Measurements from ENCODE around the gene ORM2. TPM values are rescaled to one million over a fixed set of nuclear protein-coding genes. Genes with fewer than 3 reads are reported as not detected.

Gene ORM2
- total RNA-seq, 1 donor from 2014 or later, result not detected

- Histone ChIP-seq H2AFZ (replicated peaks) (no peak overlapping the region), H3K36me3 (no peaks in the 10 kb centered on the region), H3K4me3 (no peak overlapping the region), H3K27me3 (no peaks in the 10 kb centered on the region), H3F3A (ENCODE audit: low read depth) (no peaks in the 10 kb centered on the region), H3K27ac (no peak overlapping the region), H3K9ac (no peak overlapping the region), H4K20me1 (ENCODE audit: low read depth) (no peaks in the 10 kb centered on the region), H3K4me1 (no peaks in the 10 kb centered on the region), H3K4me2 (no peak overlapping the region), H3K79me2 (ENCODE audit: low read depth) (no peaks in the 10 kb centered on the region), H3K9me3 (ENCODE audit: low read depth) (no peaks in the 10 kb centered on the region)
- H3K27ac Mint-ChIP-seq, result peak overlapping the region; percentile 63
- no peaks in the 10 kb centered on the region for H3K9me3 Mint-ChIP-seq
- H3K36me3 Mint-ChIP-seq, result peaks cover 28% of the 10 kb centered on the region
- DNase-seq (ENCODE audit: low spot score), result no peak
- TF ChIP-seq EZH2phosphoT487 (IDR thresholded peaks at IDR 0.05) (no peak), CTCF (IDR thresholded peaks at IDR 0.05) (no peak), EZH2 (IDR thresholded peaks at IDR 0.05) (no peak)
- H3K4me3 Mint-ChIP-seq, result no peak overlapping the region
- H3K4me1 Mint-ChIP-seq, result no peaks in the 10 kb centered on the region
- H3K27me3 Mint-ChIP-seq (ENCODE audit: insufficient read depth, low read depth), result peaks cover 8% of the 10 kb centered on the region
These were observed 27.1 kb downstream of the ORM2 start for GRCh38 chr9:114356792-114357191.

DNA sequence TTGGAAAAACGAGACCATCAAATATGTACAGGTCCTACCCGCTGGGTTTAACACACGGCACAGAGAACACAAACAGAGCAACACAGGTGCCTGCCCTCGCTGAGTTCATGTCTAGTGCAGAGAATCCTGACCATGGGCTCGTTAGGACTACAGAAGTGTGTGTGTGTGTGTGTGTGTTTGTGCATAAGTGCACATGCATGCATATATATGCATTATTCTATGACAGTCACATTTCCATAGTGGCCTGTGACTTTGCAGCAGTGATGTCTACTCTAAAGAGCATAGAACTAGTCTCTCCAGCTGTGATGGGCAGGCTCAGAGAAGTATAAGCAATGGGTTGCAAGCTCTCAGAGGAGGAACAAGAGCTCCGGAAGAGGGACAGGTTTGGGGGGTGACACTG lies 27.7 kb downstream of the ORM2 start:
- no peak for TF ChIP-seq CTCF (IDR thresholded peaks at IDR 0.05)
- TF ChIP-seq EZH2phosphoT487 (IDR thresholded peaks at IDR 0.05), result no peak
- no peak for TF ChIP-seq EZH2 (IDR thresholded peaks at IDR 0.05)
- no peak for DNase-seq (ENCODE audit: low spot score)
- Mint-ChIP-seq H3K9me3 (no peaks in the 10 kb centered on the region), H3K27me3 (ENCODE audit: insufficient read depth, low read depth) (peaks cover 10% of the 10 kb centered on the region), H3K4me1 (no peaks in the 10 kb centered on the region), H3K27ac (peak overlapping the region; percentile 62), H3K36me3 (peaks cover 25% of the 10 kb centered on the region), H3K4me3 (no peak overlapping the region)
- Histone ChIP-seq H3K4me3 (no peak overlapping the region), H3F3A (ENCODE audit: low read depth) (no peaks in the 10 kb centered on the region), H3K79me2 (ENCODE audit: low read depth) (no peaks in the 10 kb centered on the region), H2AFZ (replicated peaks) (no peak overlapping the region), H3K4me1 (no peaks in the 10 kb centered on the region), H3K9ac (no peak overlapping the region), H3K9me3 (ENCODE audit: low read depth) (no peaks in the 10 kb centered on the region), H4K20me1 (ENCODE audit: low read depth) (no peaks in the 10 kb centered on the region), H3K27me3 (no peaks in the 10 kb centered on the region), H3K36me3 (no peaks in the 10 kb centered on the region), H3K4me2 (no peak overlapping the region), H3K27ac (no peak overlapping the region)

GRCh38 chr9:114357911-114358328 lies 28.3 kb downstream of the ORM2 start:
- no peak for TF ChIP-seq CTCF (IDR thresholded peaks at IDR 0.05)
- peaks cover 11% of the 10 kb centered on the region for H3K27me3 Mint-ChIP-seq (ENCODE audit: insufficient read depth, low read depth)

More at GRCh38 chr9:114357911-114358328, 28.3 kb downstream of the ORM2 start:
- H3K4me1 ChIP-seq, result no peaks in the 10 kb centered on the region
- H3K4me2 ChIP-seq, result no peak overlapping the region
- H4K20me1 ChIP-seq (ENCODE audit: low read depth), result no peaks in the 10 kb centered on the region
- H3K27ac ChIP-seq, result no peak overlapping the region
- H3K27me3 ChIP-seq, result no peaks in the 10 kb centered on the region
- H3K4me3 Mint-ChIP-seq, result no peak overlapping the region
- H3K27ac Mint-ChIP-seq, result no peak overlapping the region
- no peaks in the 10 kb centered on the region for H3K9me3 Mint-ChIP-seq
- no peak overlapping the region for H2AFZ ChIP-seq (replicated peaks)
- no peaks in the 10 kb centered on the region for H3F3A ChIP-seq (ENCODE audit: low read depth)
- peaks cover 24% of the 10 kb centered on the region for H3K36me3 Mint-ChIP-seq
- H3K79me2 ChIP-seq (ENCODE audit: low read depth), result no peaks in the 10 kb centered on the region
- H3K36me3 ChIP-seq, result no peaks in the 10 kb centered on the region
- H3K9ac ChIP-seq, result no peak overlapping the region
- H3K9me3 ChIP-seq (ENCODE audit: low read depth), result no peaks in the 10 kb centered on the region
- H3K4me1 Mint-ChIP-seq, result no peaks in the 10 kb centered on the region
- H3K4me3 ChIP-seq, result no peak overlapping the region
- no peak for DNase-seq (ENCODE audit: low spot score)

All from neural progenitor cell (in vitro differentiated cells).